Heart right ventricle (tissue), 16 donors: ENCODE data around the gene ATXN1. TPM values are rescaled to one million over a fixed set of nuclear protein-coding genes. Genes with fewer than 3 reads are reported as not detected.

Source experiments
- ATAC-seq, 8 donors: fragments of 200-7000 bp; cut with Tn5 transposase; one replicate each; pipeline ENCODE4 v1.9.1; 2020; ENCODE audit warnings: mild to moderate bottlenecking in 8 of 8, moderate library complexity in 8 of 8, moderate number of reproducible peaks in 1 of 8
- DNase-seq, 2 donors: peaks; one replicate each; pipeline ENCODE4 v3.0.0-alpha.2; 2020
- H3K27ac ChIP-seq, 10 donors: fragments of 200-600 bp; sonication (generic) in 2 of 10; one replicate each; pipeline versions ENCODE4 v1.5.0 to v1.8.0; 2020 to 2022; ENCODE audit warnings: mild to moderate bottlenecking in 3 of 10
- H3K27me3 ChIP-seq, 7 donors: fragments of 200-600 bp; one replicate each; pipeline ENCODE4 v1.8.0; 2021 to 2022; ENCODE audit warnings: mild to moderate bottlenecking in 2 of 7
- H3K36me3 ChIP-seq, 9 donors: fragments of 200-600 bp; sonication (generic) in 1 of 9; one replicate each; pipeline versions ENCODE4 v1.5.0 to v1.8.0; 2020 to 2022; ENCODE audit warnings: mild to moderate bottlenecking in 2 of 9
- H3K4me1 ChIP-seq, 9 donors: fragments of 200-600 bp; sonication (generic) in 1 of 9; one replicate each; pipeline versions ENCODE4 v1.5.0 to v1.8.0; 2020 to 2022; ENCODE audit warnings: mild to moderate bottlenecking in 4 of 9
- H3K4me3 ChIP-seq, 10 donors: fragments of 200-600 bp; sonication (generic) in 2 of 10; one replicate each; pipeline versions ENCODE4 v1.5.0 to v1.8.0; 2020 to 2022; ENCODE audit warnings: mild to moderate bottlenecking in 7 of 10, moderate library complexity in 2 of 10
- H3K9me3 ChIP-seq, 11 donors: fragments of 200-600 bp in 10 of 11; sonication (generic) in 2 of 11; one replicate each; pipeline versions ENCODE4 v1.5.0 to v1.8.0; 2013 to 2022; ENCODE audit warnings: mild to moderate bottlenecking in 2 of 11, control low read depth in 1 of 11, moderate library complexity in 1 of 11
- CTCF ChIP-seq, 9 donors: fragments of 200-600 bp; sonication (generic) in 2 of 9; IDR thresholded peaks; one replicate each; pipeline versions ENCODE4 v1.5.0 to v1.8.0; 2021 to 2022; ENCODE audit warnings: antibody characterized with exemption in 9 of 9, mild to moderate bottlenecking in 5 of 9, moderate library complexity in 1 of 9
- WGBS, 2 donors: extraction: QIAGEN DNeasy Blood & Tissue Kit; methylation state at CpG; one replicate each; pipeline ENCODE4 v1.1.7; 2013; ENCODE audit warnings: inconsistent platforms in 1 of 2; 5-methylcytosine and 5-hydroxymethylcytosine counted together
- intact Hi-C, 10 donors: fragments of 100-400 bp; cut with DNase I; formaldehyde crosslinking; loops; one replicate each; pipeline versions ENCODE4 v1.11.1 to v1.14.2; 2022
- polyA plus RNA-seq, 2 donors: library from polyadenylated mRNA; stranded (reverse); fragments of 200-250 nt; gene quantifications; one replicate each; pipeline ENCODE4 v1.2.3, GENCODE V29; 2013
- total RNA-seq, 10 donors: library from RNA; stranded (reverse); fragmentation: NEBNext Ultra II Directional in 3 of 10; extraction: Animal tissue kit (Norgen Biotek cat#: 25700) in 3 of 10; gene quantifications; one replicate each; pipeline versions ENCODE4 v1.2.1 to v1.2.4, GENCODE V29; 2021 to 2023
- donor health status: Arrhythmogenic right ventricular cardiomyopathy.
- donor health status: ischemic (EF 13 %, LVEDD 7.1; RV severe dilation, severe dysfunction).
- donor health status: healthy with polysubstance abuse.
- donor health status: DM: no; HTN: yes; CAD: no.
- donor health status: DM: no; HTN: no; CAD: no.
- donor health status: ischemic (EF 25% LVEDD 6.9; RV normal size, moderate dysfunction).
- donor health status: ischemic (EF 25% LVEDD 5.7; RV mildly dilated, moderate dysfunction).
- donor health status: healthy.
- donor health status: DM: yes; HTN: yes; CAD: no.
- donor health status: Ischemic cardiomyopathy.
- donor health status: ischemic (EF 35%, LVEDD 5.7; RV mildly dilated, moderate dysfunction).
- donor health status: nonischemic (EF 11% LVEDD 7.7; RV severe dilation, severe dysfunction).
- donor health status: DM: yes; HTN: yes; CAD: no.
- donor health status: PGD.
- donor health status: ischemic (EF 29% LVEDD 5.4; RV normal size, mild dysfunction).
- donor health status: nonischemic (EF 23%, LVEDD 6.1; RV moderate dilation, normal function).

ATXN1 gene
- total and polyA plus RNA-seq, 12 donors = 4.1 to 46.5 (median 40.3) TPM

DNA sequence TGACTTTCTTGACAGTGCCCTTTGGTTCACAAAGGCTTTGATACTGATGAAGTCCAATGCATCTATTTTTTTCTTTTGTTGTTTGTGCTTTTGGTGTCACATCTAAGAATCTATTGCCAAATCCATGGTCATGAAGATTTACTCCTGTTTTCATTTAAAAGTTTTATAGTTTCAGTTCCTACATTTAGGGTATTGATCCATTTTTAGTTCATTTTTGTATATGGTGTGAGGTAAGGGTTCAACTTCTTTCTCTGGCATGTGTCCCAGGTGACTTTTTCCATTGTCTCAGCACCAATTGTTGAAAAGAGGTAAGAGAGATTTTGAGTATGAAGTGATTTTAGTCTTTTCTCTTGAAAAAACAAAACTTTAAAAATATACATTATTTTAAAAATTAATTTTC is 262.3 kb downstream of the ATXN1 start:
- no peak for TF ChIP-seq CTCF (IDR thresholded peaks at IDR 0.05)
- intact Hi-C loops = loop anchor here in 1 of 10 donors (10.0 kb wide), 1 partner anchor 164 kb away; no protein-coding TSS in a partner anchor

GRCh38 chr6:16498237-16498636 is 263.0 kb downstream of the ATXN1 start:
- ATAC-seq = no peak
- Histone ChIP-seq H3K36me3 (peaks cover 0 to 4% (median 0%) of the 10 kb centered on the region in 9 donors), H3K27ac (no peak overlapping the region), H3K9me3 (peaks cover 0 to 8% (median 0%) of the 10 kb centered on the region in 11 donors), H3K4me3 (no peak overlapping the region), H3K27me3 (no peaks in the 10 kb centered on the region), H3K4me1 (peaks cover 7 to 40% (median 17%) of the 10 kb centered on the region in 9 donors)
- DNase-seq = no peak
- WGBS, 2 donors = 84 to 88% methylated on average over 1 of the region's 1 CpG
- no peak for TF ChIP-seq CTCF (IDR thresholded peaks at IDR 0.05)
- intact Hi-C loops = loop anchor here in 1 of 10 donors (10.0 kb wide), 1 partner anchor 163 kb away; no protein-coding TSS in a partner anchor

More for the DNA sequence above, 262.3 kb downstream of the ATXN1 start:
- Histone ChIP-seq H3K4me1 (peaks cover 7 to 39% (median 17%) of the 10 kb centered on the region in 9 donors), H3K9me3 (peaks cover 0 to 8% (median 0%) of the 10 kb centered on the region in 11 donors), H3K4me3 (no peak overlapping the region), H3K36me3 (peaks cover 0 to 4% (median 0%) of the 10 kb centered on the region in 9 donors), H3K27ac (no peak overlapping the region), H3K27me3 (no peaks in the 10 kb centered on the region)
- DNase-seq (no peak), ATAC-seq (no peak)

GRCh38 chr6:16496991-16497801 is 264.1 kb downstream of the ATXN1 start:
- WGBS, 2 donors = 20 to 37% methylated on average over 11 of the region's 11 CpGs
- H3K4me1 ChIP-seq = peaks cover 7 to 40% (median 17%) of the 10 kb centered on the region in 9 donors
- no peak for TF ChIP-seq CTCF (IDR thresholded peaks at IDR 0.05)
- ATAC-seq (peak in 4 of 8 donors; percentile 33 to 91 (median 55)), DNase-seq (no peak)
- peaks cover 0 to 8% (median 0%) of the 10 kb centered on the region in 11 donors for H3K9me3 ChIP-seq
- no peaks in the 10 kb centered on the region for H3K27me3 ChIP-seq
- intact Hi-C loops = loop anchor here in 1 of 10 donors (10.0 kb wide), 1 partner anchor 162 kb away; no protein-coding TSS in a partner anchor
- peak overlapping the region in 2 of 10 donors; percentile 8 to 18 for H3K4me3 ChIP-seq
- peaks cover 0 to 4% (median 0%) of the 10 kb centered on the region in 9 donors for H3K36me3 ChIP-seq
- H3K27ac ChIP-seq = peak overlapping the region in 2 of 10 donors; percentile 24 to 26

DNA sequence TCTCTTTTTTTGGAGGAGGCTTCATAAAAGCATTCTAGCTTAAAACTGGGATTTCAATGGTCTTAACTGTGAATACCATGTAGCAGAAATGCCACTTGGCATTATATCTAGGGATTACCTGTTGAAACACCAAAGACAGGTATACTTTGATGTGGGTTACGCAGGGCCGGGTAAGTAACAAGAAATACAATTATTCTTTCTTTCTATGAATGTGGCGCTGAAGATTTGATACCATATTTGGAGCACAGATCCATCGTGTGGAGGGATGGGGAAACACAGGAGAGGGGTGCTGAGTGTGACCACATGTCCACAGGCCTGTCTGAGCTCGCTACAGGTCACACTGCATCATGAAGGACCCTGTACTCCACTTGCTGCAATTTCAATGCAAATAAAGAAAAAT is 265.1 kb downstream of the ATXN1 start:
- Histone ChIP-seq H3K27me3 (no peaks in the 10 kb centered on the region), H3K4me3 (no peak overlapping the region), H3K4me1 (peaks cover 7 to 40% (median 17%) of the 10 kb centered on the region in 9 donors), H3K36me3 (peaks cover 0 to 4% (median 0%) of the 10 kb centered on the region in 9 donors), H3K9me3 (peaks cover 0 to 8% (median 0%) of the 10 kb centered on the region in 11 donors), H3K27ac (no peak overlapping the region)
- intact Hi-C loops = loop anchor here in 1 of 10 donors (10.0 kb wide), 1 partner anchor 161 kb away; no protein-coding TSS in a partner anchor
- WGBS, 2 donors = 87 to 88% methylated on average over 5 of the region's 5 CpGs
- ATAC-seq (peak in 1 of 8 donors; percentile 35), DNase-seq (no peak)
- no peak for TF ChIP-seq CTCF (IDR thresholded peaks at IDR 0.05)
